K562 (cell line): ENCODE results near the gene CTXND1. TPM values are rescaled to one million over a fixed set of nuclear protein-coding genes. Genes with fewer than 3 reads are reported as not detected.

ENCODE experiments used
- ATAC-seq: fragments of 200-7000 bp; cut with Tn5 transposase; 3 replicates; pipeline ENCODE4 v1.9.1; 2020; ENCODE audit warnings: moderate library complexity
- BruUV-seq: library from RNA; stranded (reverse); fragments of 400-500 nt; replicated peaks from 2 replicates; lab custom pipeline; 2021; lab: Mats Ljungman, UMichigan
- CTCF ChIA-PET: fragments of 300-600 bp; formaldehyde crosslinking; extraction: SDS; loops from one replicate; lab custom pipeline; 2021; ENCODE audit warnings: low intra/inter-chr PET ratio; lab: Yijun Ruan, JAX
- POLR2A ChIA-PET: fragments of 300-600, 350-650 bp; sonication (Branson Sonifier 250); formaldehyde crosslinking; extraction: SDS; loops from one replicate; lab custom pipeline; 2021; ENCODE audit warnings: antibody characterized with exemption, inconsistent platforms; lab: Yijun Ruan, JAX
- DNase-seq, 4 experiments: peaks; one replicate each; pipeline versions ENCODE4 v3.0.0 to v3.0.0-alpha.2; 2011 to 2018; ENCODE audit warnings: low spot score in 3 of 4, mixed read lengths in 3 of 4; ENCODE audit errors: extremely low read depth in 1 of 4
- FAIRE-seq: peaks from 2 replicates; lab custom pipeline; 2011; peaks lifted over from hg19 to GRCh38; lab: Jason Lieb, UNC
- H2AFZ ChIP-seq: 2 replicates; pipeline ENCODE4 v1.6.0; 2011; ENCODE audit warnings: low read depth, low read length, control low read depth, inconsistent platforms
- H3K27ac ChIP-seq: fragments of 200-600 bp; 3 replicates; pipeline ENCODE4 v1.8.0; 2011; ENCODE audit warnings: low read depth, mild to moderate bottlenecking, control low read depth, inconsistent platforms, low read length, moderate library complexity, mixed read lengths; ENCODE audit errors: extremely low read depth
- H3K27me3 ChIP-seq, 2 experiments: fragments of 300-600 bp in 1 of 2; 2 replicates in 1 of 2; 3 replicates in 1 of 2; pipeline versions ENCODE4 v1.6.0 to v1.8.0; 2011; ENCODE audit warnings: inconsistent platforms in 2 of 2, low read length in 2 of 2, mild to moderate bottlenecking in 1 of 2, mixed read lengths in 1 of 2, moderate library complexity in 1 of 2; ENCODE audit not compliant: control insufficient read depth in 2 of 2, insufficient read depth in 2 of 2
- H3K36me3 ChIP-seq: fragments of 300-600 bp; 3 replicates; pipeline ENCODE4 v1.8.0; 2011; ENCODE audit warnings: mild to moderate bottlenecking, low read length, inconsistent platforms; ENCODE audit not compliant: control insufficient read depth, insufficient read depth
- H3K4me1 ChIP-seq, 2 experiments: fragments of 200-600 bp in 1 of 2; replicated peaks in 1 of 2; 2 replicates in 1 of 2; 3 replicates in 1 of 2; pipeline versions ENCODE4 v1.5.1 to v1.8.0; 2011; ENCODE audit warnings: inconsistent platforms in 2 of 2, low read length in 2 of 2, mild to moderate bottlenecking in 1 of 2, mixed read lengths in 1 of 2, moderate library complexity in 1 of 2; ENCODE audit not compliant: control insufficient read depth in 2 of 2, insufficient read depth in 2 of 2
- H3K4me2 ChIP-seq: 2 replicates; pipeline ENCODE4 v1.6.1; 2011; ENCODE audit warnings: low read length, control low read depth, inconsistent platforms, mixed read lengths; ENCODE audit not compliant: insufficient read depth
- H3K4me3 ChIP-seq: fragments of 200-600 bp; sonication (generic), shearing (Covaris generic); 2 replicates; pipeline ENCODE4 v1.5.1; 2016; ENCODE audit warnings: control low read depth, inconsistent platforms
- H3K79me2 ChIP-seq: fragments of 200-600 bp; 3 replicates; pipeline ENCODE4 v1.8.0; 2011; ENCODE audit warnings: low read length, inconsistent platforms; ENCODE audit not compliant: control insufficient read depth, insufficient read depth
- H3K9ac ChIP-seq, 2 experiments: 2 replicates each; pipeline versions ENCODE4 v1.6.0 to v1.6.1; 2011; ENCODE audit warnings: low read depth in 2 of 2, low read length in 2 of 2, control low read depth in 1 of 2, inconsistent platforms in 1 of 2, mild to moderate bottlenecking in 1 of 2, mixed read lengths in 1 of 2; ENCODE audit not compliant: insufficient read depth in 1 of 2
- H3K9me1 ChIP-seq: one replicate; pipeline ENCODE4 v1.6.0; 2011; ENCODE audit warnings: inconsistent platforms, mild to moderate bottlenecking, low read length, moderate library complexity; ENCODE audit not compliant: control insufficient read depth, insufficient read depth
- H3K9me3 ChIP-seq: replicated peaks from 2 replicates; pipeline ENCODE4 v1.5.1; 2011; ENCODE audit warnings: low read depth, low read length, inconsistent platforms; ENCODE audit not compliant: control insufficient read depth, insufficient read depth
- H4K20me1 ChIP-seq: replicated peaks from 2 replicates; pipeline ENCODE4 v1.6.1; 2011; ENCODE audit warnings: low read length, inconsistent platforms, mixed read lengths; ENCODE audit not compliant: control insufficient read depth, insufficient read depth
- CCNT2 ChIP-seq: IDR thresholded peaks from 2 replicates; pipeline ENCODE4 v1.6.1; 2011; ENCODE audit warnings: borderline replicate concordance, low read depth, mild to moderate bottlenecking, moderate library complexity, mixed read lengths, low read length; ENCODE audit not compliant: insufficient read length; ENCODE audit errors: extremely low read depth
- ELK3 ChIP-seq: fragments of 450-650 bp; formaldehyde crosslinking; IDR thresholded peaks from 2 replicates; pipeline ENCODE4 v1.4.0; 2020; ENCODE audit warnings: mild to moderate bottlenecking
- HBP1 ChIP-seq: fragments of 450-650 bp; formaldehyde crosslinking; IDR thresholded peaks from 2 replicates; pipeline ENCODE4 v1.4.0; 2022; ENCODE audit warnings: missing genetic modification characterization
- MTA3 ChIP-seq: fragments of 450-650 bp; formaldehyde crosslinking; IDR thresholded peaks from 2 replicates; pipeline ENCODE4 v1.6.1; 2017; ENCODE audit warnings: mild to moderate bottlenecking, borderline replicate concordance
- RBM39 ChIP-seq: fragments of 200-400 bp; formaldehyde crosslinking; optimal IDR thresholded peaks from 2 replicates; pipeline ENCODE3; 2018; ENCODE audit warnings: low read depth, low read length
- RREB1 ChIP-seq: fragments of 250-450 bp; sonication (Bioruptor Pico); IDR thresholded peaks from 2 replicates; pipeline ENCODE4 v1.4.0; 2020
- TRIM25 ChIP-seq: fragments of 450-650 bp; IDR thresholded peaks from 2 replicates; pipeline ENCODE4 v1.7.0; 2016; ENCODE audit warnings: borderline replicate concordance
- ZNF121 ChIP-seq: sonication (generic); formaldehyde crosslinking; conservative IDR thresholded peaks from 2 replicates; pipeline ENCODE4 v1.8.0; 2022; ENCODE audit warnings: missing genetic modification reagents
- WGBS: fragments of 100-300 bp; shearing (Covaris generic); methylation state at CpG from one replicate; pipeline ENCODE4 v1.1.6; 2016; ENCODE audit warnings: low coverage, mixed read lengths; ENCODE audit not compliant: insufficient coverage; ENCODE audit errors: missing lambda C conversion rate; 5-methylcytosine and 5-hydroxymethylcytosine counted together
- in situ Hi-C: fragments of 300-500 bp; cut with MboI; formaldehyde crosslinking; loops from 4 replicates; pipeline ENCODE4 v1.15.0; 2018; ENCODE audit warnings: inconsistent platforms, mixed read lengths
- intact Hi-C: fragments of 100-400 bp; cut with micrococcal nuclease; formaldehyde crosslinking; loops from 2 replicates; pipeline ENCODE4 v1.14.2; 2022
- polyA plus RNA-seq, 8 experiments: library from polyadenylated mRNA; depleted of rRNA in 4 of 8; stranded (reverse) in 5 of 8; unstranded in 3 of 8; fragments of >200 nt; fragmentation: Nextera tagmentation in 2 of 8; fragmentation: Illumina TruSeq in 1 of 8; extraction: Ambion mirVana in 2 of 8; extraction: Trizol in 1 of 8; gene quantifications; 2 replicates each; pipeline versions ENCODE4 v1.2.1 to v1.2.3, GENCODE V29; 2011 to 2014; ENCODE audit warnings: inconsistent platforms in 1 of 8, missing spikeins in 1 of 8
- total RNA-seq, 7 experiments: library from RNA; depleted of rRNA in 6 of 7; stranded (reverse); fragments of >200 nt in 6 of 7; fragmentation: Illumina TruSeq in 2 of 7; extraction: Trizol in 2 of 7; gene quantifications; 2 replicates each; pipeline versions ENCODE4 v1.2.1 to v1.2.3, GENCODE V29; 2011 to 2021; ENCODE audit warnings: low replicate concordance in 1 of 7

Gene CTXND1
- total and polyA plus RNA-seq, 9 of the 15 experiments (the other 6 are each of a cell fraction or from before 2014, with no cell fraction given) = 0.04 TPM; not detected in 7

GRCh38 chr15:80191897-80192595 is 60.0 kb downstream of the CTXND1 start (continued):
- TF ChIP-seq TRIM25 = no peak

DNA sequence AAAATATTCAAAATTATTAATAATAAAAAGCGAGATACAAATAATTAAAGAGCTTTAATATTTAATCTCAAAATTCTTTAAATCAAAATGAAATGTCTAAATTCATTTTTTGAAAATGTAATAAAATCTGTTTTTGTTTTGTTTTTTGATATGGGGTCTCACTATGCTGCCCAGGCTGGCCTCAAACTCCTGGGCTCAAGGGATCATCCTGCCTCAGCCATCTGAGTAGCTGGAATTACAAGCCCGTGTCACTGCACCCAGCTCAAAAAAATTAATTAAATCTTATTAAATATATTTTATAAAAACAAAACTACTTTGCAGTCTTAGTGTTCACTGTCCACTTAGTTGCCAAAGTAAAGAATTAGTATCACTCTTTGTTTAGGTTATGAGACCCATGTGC is 60.8 kb downstream of the CTXND1 start:
- Histone ChIP-seq H3K9me1 (no peaks in the 10 kb centered on the region), H3K27ac (no peak overlapping the region), H3K4me3 (no peak overlapping the region), H3K9ac (no peak overlapping the region), H3K79me2 (no peaks in the 10 kb centered on the region), H3K36me3 (peaks cover 24% of the 10 kb centered on the region; the same call in 2 of the 3 replicates), H3K4me2 (no peak overlapping the region), H3K27me3 (no peaks in the 10 kb centered on the region), H2AFZ (no peak overlapping the region), H3K9me3 (no peaks in the 10 kb centered on the region), H4K20me1 (no peaks in the 10 kb centered on the region), H3K4me1 (no peaks in the 10 kb centered on the region)
- ATAC-seq = no peak
- no peak for FAIRE-seq
- WGBS = 50% methylated on average over 2 of the region's 2 CpGs
- no TSS peak for BruUV-seq
- DNase-seq = no peak
- intact Hi-C loops = no loop called here
- ChIA-PET CTCF (no interaction called here), POLR2A (no interaction called here)
- in situ Hi-C loops = no loop called here
- TF ChIP-seq ELK3 (CRISPR knock-in tag) = no peak
- TF ChIP-seq CCNT2 = no peak
- no peak for TF ChIP-seq RBM39
- peak; percentile 41 for TF ChIP-seq ZNF121 (CRISPR knock-in tag)
- no peak for TF ChIP-seq HBP1 (CRISPR knock-in tag)
- TF ChIP-seq RREB1 = no peak
- TF ChIP-seq MTA3 = no peak
